Keratinocyte (primary cell): ENCODE data around the gene TRPV5. TPM values are rescaled to one million over a fixed set of nuclear protein-coding genes. Genes with fewer than 3 reads are reported as not detected.

Experiments
- DNase-seq: peaks from one replicate; pipeline ENCODE4 v3.0.0-alpha.2; 2011; ENCODE audit warnings: low read depth, missing footprints, low spot score
- FAIRE-seq: peaks from 2 replicates; lab custom pipeline; 2011; peaks lifted over from hg19 to GRCh38; lab: Jason Lieb, UNC
- H2AFZ ChIP-seq: 2 replicates; pipeline ENCODE4 v1.6.0; 2012; ENCODE audit warnings: low read length, control low read depth, inconsistent platforms; ENCODE audit not compliant: control insufficient read depth
- H3K27ac ChIP-seq: 2 replicates; pipeline ENCODE4 v1.5.1; 2011; ENCODE audit warnings: low read length; ENCODE audit not compliant: control insufficient read depth, insufficient read depth
- H3K27me3 ChIP-seq: 3 replicates; pipeline ENCODE4 v1.6.0; 2011; ENCODE audit warnings: low read length; ENCODE audit not compliant: control insufficient read depth, insufficient read depth; ENCODE audit errors: extremely low read depth
- H3K36me3 ChIP-seq, 2 experiments: 2 replicates in 1 of 2; 3 replicates in 1 of 2; pipeline ENCODE4 v1.5.1; 2011; ENCODE audit warnings: low read length in 2 of 2, mild to moderate bottlenecking in 1 of 2; ENCODE audit not compliant: control insufficient read depth in 2 of 2, insufficient read depth in 2 of 2; ENCODE audit errors: extremely low read depth in 1 of 2
- H3K4me1 ChIP-seq: 3 replicates; pipeline ENCODE4 v1.5.1; 2011; ENCODE audit warnings: low read length; ENCODE audit not compliant: control insufficient read depth, insufficient read depth; ENCODE audit errors: extremely low read depth
- H3K4me2 ChIP-seq: 3 replicates; pipeline ENCODE4 v1.6.0; 2011; ENCODE audit warnings: low read depth, low read length; ENCODE audit not compliant: control insufficient read depth, insufficient read depth; ENCODE audit errors: extremely low read depth
- H3K4me3 ChIP-seq, 3 experiments: fragments of 200-600 bp in 1 of 3; sonication (generic) in 1 of 3; 2 replicates in 2 of 3; 3 replicates in 1 of 3; pipeline ENCODE4 v1.5.1; 2011 to 2016; ENCODE audit warnings: low read length in 3 of 3, mild to moderate bottlenecking in 3 of 3, control low read depth in 2 of 3, inconsistent platforms in 1 of 3, low read depth in 1 of 3, mixed read lengths in 1 of 3, mixed run types in 1 of 3, moderate library complexity in 1 of 3; ENCODE audit not compliant: control insufficient read depth in 2 of 3, insufficient read depth in 2 of 3; ENCODE audit errors: extremely low read depth in 1 of 3
- H3K79me2 ChIP-seq: 2 replicates; pipeline ENCODE4 v1.6.0; 2012; ENCODE audit warnings: low read length; ENCODE audit not compliant: control insufficient read depth, insufficient read depth
- H3K9ac ChIP-seq: 3 replicates; pipeline ENCODE4 v1.6.0; 2011; ENCODE audit warnings: low read length; ENCODE audit not compliant: control insufficient read depth, insufficient read depth; ENCODE audit errors: extremely low read depth
- H3K9me1 ChIP-seq: 3 replicates; pipeline ENCODE4 v1.6.0; 2011; ENCODE audit warnings: low read length; ENCODE audit not compliant: control insufficient read depth, insufficient read depth; ENCODE audit errors: extremely low read depth
- H3K9me3 ChIP-seq: 2 replicates; pipeline ENCODE4 v1.5.1; 2012; ENCODE audit warnings: low read depth, low read length; ENCODE audit not compliant: control insufficient read depth
- H4K20me1 ChIP-seq: 3 replicates; pipeline ENCODE4 v1.6.0; 2011; ENCODE audit warnings: low read length; ENCODE audit not compliant: control insufficient read depth, insufficient read depth; ENCODE audit errors: extremely low read depth
- EZH2 ChIP-seq: IDR thresholded peaks from one replicate; pipeline ENCODE4 v1.6.1; 2012; ENCODE audit warnings: inconsistent platforms, mild to moderate bottlenecking, low read length, moderate library complexity
- dilution Hi-C: fragments of 300-500 bp; cut with MboI; formaldehyde crosslinking; loops from one replicate; pipeline ENCODE4 v1.7.0; 2020; ENCODE audit warnings: low sequenced_read_pairs; ENCODE audit not compliant: extremely low pct_ligation_motif_present
- polyA plus RNA-seq, 5 experiments: library from polyadenylated mRNA; depleted of rRNA in 3 of 5; stranded (reverse) in 3 of 5; stranded (forward) in 1 of 5; unstranded in 1 of 5; fragments of >200 nt; gene quantifications; 1 replicate in 1 of 5; 2 replicates in 3 of 5; 3 replicates in 1 of 5; pipeline versions ENCODE4 v1.2.1 to v1.2.3, GENCODE V29; 2011 to 2012; ENCODE audit warnings: missing spikeins in 2 of 5, low read depth in 1 of 5, low replicate concordance in 1 of 5
- TF ChIP-seq, protein P1 (sequence below), 3 experiments: IDR thresholded peaks in 1 of 3; conservative IDR thresholded peaks in 1 of 3; optimal IDR thresholded peaks in 1 of 3; 2 replicates in 2 of 3; 3 replicates in 1 of 3; pipeline versions ENCODE3 to v1.5.1; 2011; ENCODE audit warnings: low read length in 3 of 3, mild to moderate bottlenecking in 3 of 3, moderate library complexity in 2 of 3, control low read depth in 1 of 3, inconsistent platforms in 1 of 3; ENCODE audit not compliant: insufficient read depth in 2 of 3; ENCODE audit errors: extremely low read depth in 1 of 3

Gene TRPV5
- polyA plus RNA-seq, 1 donor (not counting 4 experiments of a cell fraction or from before 2014, with no cell fraction given): not detected

DNA sequence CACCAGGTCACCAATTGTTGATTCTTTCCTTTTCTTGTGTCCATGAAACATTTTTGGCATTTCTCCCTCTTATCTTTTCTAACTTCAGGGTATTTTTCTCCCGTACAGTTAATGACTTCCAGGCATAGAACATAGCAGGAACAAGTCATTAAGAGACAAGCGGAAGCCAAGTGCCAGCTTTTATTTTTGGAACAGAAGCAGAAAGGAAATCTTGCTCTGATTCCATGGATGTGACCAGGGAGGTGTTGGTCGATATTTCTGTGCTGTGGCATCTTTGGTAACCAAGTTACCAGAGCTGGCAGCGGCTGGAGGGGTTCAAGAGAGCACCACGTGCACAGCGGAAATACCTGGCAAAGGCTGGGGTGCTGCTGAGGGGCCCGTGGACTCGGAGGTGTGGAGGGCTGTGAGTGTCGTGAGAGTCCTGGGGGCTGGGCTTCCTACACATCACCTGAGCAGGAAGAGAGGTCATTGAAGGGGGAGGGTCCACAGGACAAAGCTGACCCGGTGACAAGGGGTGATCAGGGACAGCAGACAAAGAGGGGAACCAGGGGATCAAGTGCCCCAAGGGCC lies 7.5 kb upstream of the TRPV5 start:
- TF ChIP-seq EZH2: no peak
- TF ChIP-seq, protein P1, sequence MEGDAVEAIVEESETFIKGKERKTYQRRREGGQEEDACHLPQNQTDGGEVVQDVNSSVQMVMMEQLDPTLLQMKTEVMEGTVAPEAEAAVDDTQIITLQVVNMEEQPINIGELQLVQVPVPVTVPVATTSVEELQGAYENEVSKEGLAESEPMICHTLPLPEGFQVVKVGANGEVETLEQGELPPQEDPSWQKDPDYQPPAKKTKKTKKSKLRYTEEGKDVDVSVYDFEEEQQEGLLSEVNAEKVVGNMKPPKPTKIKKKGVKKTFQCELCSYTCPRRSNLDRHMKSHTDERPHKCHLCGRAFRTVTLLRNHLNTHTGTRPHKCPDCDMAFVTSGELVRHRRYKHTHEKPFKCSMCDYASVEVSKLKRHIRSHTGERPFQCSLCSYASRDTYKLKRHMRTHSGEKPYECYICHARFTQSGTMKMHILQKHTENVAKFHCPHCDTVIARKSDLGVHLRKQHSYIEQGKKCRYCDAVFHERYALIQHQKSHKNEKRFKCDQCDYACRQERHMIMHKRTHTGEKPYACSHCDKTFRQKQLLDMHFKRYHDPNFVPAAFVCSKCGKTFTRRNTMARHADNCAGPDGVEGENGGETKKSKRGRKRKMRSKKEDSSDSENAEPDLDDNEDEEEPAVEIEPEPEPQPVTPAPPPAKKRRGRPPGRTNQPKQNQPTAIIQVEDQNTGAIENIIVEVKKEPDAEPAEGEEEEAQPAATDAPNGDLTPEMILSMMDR (optimal IDR thresholded peaks at IDR 0.05 in 1 of 3, IDR thresholded peaks at IDR 0.05 in 1 of 3, conservative IDR thresholded peaks at IDR 0.05 in 1 of 3; ENCODE audit: extremely low read depth in 1 of 3, insufficient read depth in 2 of 3, low read length in 3 of 3): no peak

DNA sequence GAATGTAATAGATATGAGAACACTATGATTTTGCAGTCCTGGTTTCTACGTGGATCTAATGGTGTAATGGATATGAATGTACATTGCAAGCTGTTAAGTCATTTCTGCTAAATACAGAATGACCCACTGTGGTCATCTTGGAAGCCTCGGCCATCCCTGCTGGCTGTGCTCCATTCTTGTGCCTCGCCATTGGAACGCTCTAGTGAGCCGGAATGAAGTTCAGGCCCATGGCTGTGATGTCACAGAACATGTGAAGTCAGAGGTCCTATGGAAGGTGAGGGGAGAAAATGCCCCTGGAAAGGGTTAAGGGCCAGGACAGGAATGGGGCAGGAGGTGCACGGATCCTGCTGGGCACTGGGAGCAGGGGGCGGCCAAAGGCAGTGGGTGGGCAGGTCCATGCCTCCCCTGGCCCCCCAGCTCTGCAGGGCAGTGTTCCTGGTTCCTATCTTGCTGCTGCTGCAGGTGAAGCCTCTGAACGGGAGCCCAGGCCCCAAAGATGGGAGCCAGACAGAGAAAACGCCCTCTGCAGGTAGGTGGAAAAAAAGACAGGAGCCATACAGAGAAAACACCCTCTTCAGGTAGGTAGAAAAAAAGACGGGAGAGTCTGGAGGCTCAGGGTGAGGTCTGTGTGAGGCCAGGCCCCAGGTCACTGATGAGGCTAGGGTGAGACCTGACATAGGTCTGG lies 5.8 kb upstream of the TRPV5 start, which contains the start of gene LLCFC1:
Gene LLCFC1 (plus strand): TSS at position 259 of the 685 bp plus-strand sequence. CDS start 138 bp downstream, at position 397.
- Histone ChIP-seq H3K9ac (no peak within 1 kb of the TSS), H3K27ac (no peak within 1 kb of the TSS), H3K79me2 (no peaks in the 10 kb centered on the region), H3K27me3 (no peaks in the 10 kb centered on the region), H3K4me1 (peaks cover 13% of the 10 kb centered on the region), H3K4me2 (no peak within 1 kb of the TSS), H3K9me1 (no peaks in the 10 kb centered on the region), H2AFZ (no peak within 1 kb of the TSS), H3K4me3 (no peak within 1 kb of the TSS), H3K36me3 (no peaks in the 10 kb centered on the region), H4K20me1 (no peaks in the 10 kb centered on the region), H3K9me3 (no peaks in the 10 kb centered on the region)
- dilution Hi-C loops: no loop called here
- no peak for DNase-seq
- TF ChIP-seq EZH2: no peak
- TF ChIP-seq, protein P1 (optimal IDR thresholded peaks at IDR 0.05 in 1 of 3, IDR thresholded peaks at IDR 0.05 in 1 of 3, conservative IDR thresholded peaks at IDR 0.05 in 1 of 3; ENCODE audit: extremely low read depth in 1 of 3, insufficient read depth in 2 of 3, low read length in 3 of 3): peak in 2 of 3 experiments; percentile 21 to 72
- FAIRE-seq: no peak

More for the DNA sequence above, 7.5 kb upstream of the TRPV5 start:
- Histone ChIP-seq H3K9me3 (no peaks in the 10 kb centered on the region), H2AFZ (no peak overlapping the region), H3K27ac (no peak overlapping the region), H3K27me3 (no peaks in the 10 kb centered on the region), H3K9ac (no peak overlapping the region), H3K36me3 (no peaks in the 10 kb centered on the region), H4K20me1 (no peaks in the 10 kb centered on the region), H3K4me3 (no peak overlapping the region), H3K4me1 (peaks cover 13% of the 10 kb centered on the region), H3K9me1 (no peaks in the 10 kb centered on the region), H3K79me2 (no peaks in the 10 kb centered on the region), H3K4me2 (no peak overlapping the region)
- FAIRE-seq: no peak
- dilution Hi-C loops: no loop called here
- no peak for DNase-seq
